ENCODE data around the gene ARSB. TPM values are rescaled to one million over a fixed set of nuclear protein-coding genes. Genes with fewer than 3 reads are reported as not detected.

ARSB gene
- total RNA-seq, 1 experiment from 2014 or later, result 18.1 TPM

- H3K27ac ChIP-seq (ENCODE audit: low read length), result no peak overlapping the region
- no peaks in the 10 kb centered on the region for H3K4me1 ChIP-seq (ENCODE audit: control insufficient read depth, insufficient read depth, low read length)
- no peaks in the 10 kb centered on the region for H3K36me3 ChIP-seq (ENCODE audit: control insufficient read depth, insufficient read depth, low read length)
- ATAC-seq (no peak), DNase-seq (ENCODE audit: low read depth, low spot score) (no peak)
- BruUV-seq (replicated peaks), result no TSS peak
- CTCF ChIA-PET, result no interaction called here
- in situ Hi-C loops (cut with HindIII; ENCODE audit: low pct_unique_long_range_greater_than_20kb, low sequenced_read_pairs), result no loop called here
- no peaks in the 10 kb centered on the region for H3K9me3 ChIP-seq (ENCODE audit: control insufficient read depth, insufficient read depth, low read depth, low read length)
- peaks cover 4% of the 10 kb centered on the region; the same call in 1 of the 2 replicates for H3K27me3 ChIP-seq (ENCODE audit: control insufficient read depth, insufficient read depth, low read length)
- POLR2A ChIA-PET, result no interaction called here
- H3K4me3 ChIP-seq (ENCODE audit: low read depth in 2 of 2, low read length in 2 of 2), result no peak overlapping the region
- TF ChIP-seq POLR2AphosphoS5 (IDR thresholded peaks at IDR 0.05; ENCODE audit: low read depth, low read length) (no peak), TCF7L2 (IDR thresholded peaks at IDR 0.05; ENCODE audit: low read depth, low read length) (no peak), CTCF (IDR thresholded peaks at IDR 0.05) (no peak), REST (IDR thresholded peaks at IDR 0.05; ENCODE audit: insufficient read depth in 1 of 2, low read depth in 2 of 2, low read length in 1 of 2) (no peak), SIN3A (IDR thresholded peaks at IDR 0.05; ENCODE audit: borderline replicate concordance, insufficient read depth, low read depth, low read length) (no peak)
- intact Hi-C loops (cut with micrococcal nuclease; ENCODE audit: unreplicated experiment), result no loop called here
Observed at GRCh38 chr5:78755822-78756429, 229.2 kb downstream of the ARSB start.

- H3K36me3 ChIP-seq (ENCODE audit: control insufficient read depth, insufficient read depth, low read length), result no peaks in the 10 kb centered on the region
- no peaks in the 10 kb centered on the region for H3K4me1 ChIP-seq (ENCODE audit: control insufficient read depth, insufficient read depth, low read length)
- BruUV-seq (replicated peaks), result no TSS peak
- H3K27me3 ChIP-seq (ENCODE audit: control insufficient read depth, insufficient read depth, low read length), result peaks cover 4% of the 10 kb centered on the region; the same call in 1 of the 2 replicates
- DNase-seq (ENCODE audit: low read depth, low spot score) (no peak), ATAC-seq (no peak)
- ChIA-PET CTCF (no interaction called here), POLR2A (no interaction called here)
- H3K4me3 ChIP-seq (ENCODE audit: low read depth in 2 of 2, low read length in 2 of 2), result no peak overlapping the region
- TF ChIP-seq REST (IDR thresholded peaks at IDR 0.05; ENCODE audit: insufficient read depth in 1 of 2, low read depth in 2 of 2, low read length in 1 of 2), result no peak
- TF ChIP-seq CTCF (IDR thresholded peaks at IDR 0.05), result no peak
- TF ChIP-seq TCF7L2 (IDR thresholded peaks at IDR 0.05; ENCODE audit: low read depth, low read length), result no peak
- no peak for TF ChIP-seq POLR2AphosphoS5 (IDR thresholded peaks at IDR 0.05; ENCODE audit: low read depth, low read length)
- TF ChIP-seq SIN3A (IDR thresholded peaks at IDR 0.05; ENCODE audit: borderline replicate concordance, insufficient read depth, low read depth, low read length), result no peak
- H3K9me3 ChIP-seq (ENCODE audit: control insufficient read depth, insufficient read depth, low read depth, low read length), result no peaks in the 10 kb centered on the region
- in situ Hi-C loops (cut with HindIII; ENCODE audit: low pct_unique_long_range_greater_than_20kb, low sequenced_read_pairs), result no loop called here
- no peak overlapping the region for H3K27ac ChIP-seq (ENCODE audit: low read length)
- intact Hi-C loops (cut with micrococcal nuclease; ENCODE audit: unreplicated experiment), result no loop called here
Observed at GRCh38 chr5:78754655-78755054, 230.5 kb downstream of the ARSB start.
